Measurements from ENCODE around the gene ENPP4.

DNA sequence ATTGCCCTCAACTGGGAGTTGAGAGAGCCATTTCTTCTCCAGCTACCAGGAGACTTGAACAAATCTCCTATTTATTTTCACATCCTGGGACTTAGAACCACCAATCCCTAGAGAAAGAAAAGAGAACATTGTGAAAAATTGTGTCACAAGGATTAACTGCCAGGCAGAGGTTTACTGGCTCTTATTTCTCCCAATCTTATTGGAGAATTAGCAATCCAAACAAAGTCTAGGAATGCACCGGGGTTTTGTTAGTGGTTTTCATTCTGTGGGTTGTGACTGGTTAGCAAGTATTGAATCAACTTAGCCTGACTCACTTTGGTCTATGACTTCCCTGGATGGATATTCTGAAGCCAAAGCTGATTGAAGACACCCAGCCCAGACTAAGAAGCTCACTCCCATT lies 62.2 kb downstream of the ENPP4 start:
- TF ChIP-seq ZNF274 (IDR thresholded peaks at IDR 0.05; ENCODE audit: low read depth, low read length) = no peak
- no peak for TF ChIP-seq YY1 (IDR thresholded peaks at IDR 0.05; ENCODE audit: insufficient read depth, insufficient read length)
- no peak for TF ChIP-seq SUZ12 (IDR thresholded peaks at IDR 0.05; ENCODE audit: extremely low read depth, insufficient read depth, insufficient read length)

All from NT2/D1 (cell line).